GM12878 (cell line): ENCODE results near the gene PARM1.

ENCODE experiments used
- BRCA1 ChIP-seq: IDR thresholded peaks from 2 replicates; pipeline ENCODE4 v1.6.1; 2011; ENCODE audit warnings: low read depth, low read length, improper control_type of control experiment
- CTCF ChIP-seq, 3 experiments: IDR thresholded peaks in 2 of 3; conservative IDR thresholded peaks in 1 of 3; 2 replicates each; pipeline ENCODE4 v1.5.1; 2011; ENCODE audit warnings: low read depth in 3 of 3, low read length in 3 of 3, mild to moderate bottlenecking in 3 of 3, control low read depth in 2 of 3, moderate library complexity in 2 of 3, inconsistent platforms in 1 of 3, mixed read lengths in 1 of 3; ENCODE audit not compliant: control insufficient read depth in 2 of 3, insufficient read depth in 1 of 3; ENCODE audit errors: extremely low read depth in 1 of 3
- EZH2 ChIP-seq: IDR thresholded peaks from 2 replicates; pipeline ENCODE4 v1.6.1; 2012; ENCODE audit warnings: low read depth, mild to moderate bottlenecking, control low read depth, inconsistent platforms, low read length, borderline replicate concordance; ENCODE audit not compliant: control insufficient read depth
- REST ChIP-seq: IDR thresholded peaks from 2 replicates; pipeline ENCODE4 v1.6.1; 2012; ENCODE audit warnings: mild to moderate bottlenecking, low read depth, low read length

- TF ChIP-seq BRCA1 = no peak
- TF ChIP-seq CTCF (IDR thresholded peaks at IDR 0.05 in 2 of 3, conservative IDR thresholded peaks at IDR 0.05 in 1 of 3; ENCODE audit: control insufficient read depth in 2 of 3, extremely low read depth in 1 of 3, insufficient read depth in 1 of 3, low read depth in 3 of 3, low read length in 3 of 3) = no peak
- no peak for TF ChIP-seq EZH2
- TF ChIP-seq REST = no peak
Measured at GRCh38 chr4:75002381-75002780, 69.5 kb downstream of the PARM1 start.
